HG03457 (cell line): ENCODE measurements around the gene HSD17B10.
"Not testable (repeated sequence)": the region's sequence is repeated elsewhere in the genome, so short reads cannot be mapped to it uniquely, and the experiment has no call there.

Experiments
- ATAC-seq: cut with Tn5 transposase; IDR thresholded peaks from one replicate; pipeline ENCODE4 v1.9.1; 2021; ENCODE audit warnings: moderate number of reproducible peaks; ENCODE audit not compliant: unreplicated experiment

Gene HSD17B10

GRCh38 chrX:53433651-53434639, at the start of gene HSD17B10:
Gene HSD17B10 (minus strand): TSS chrX:53434370. CDS start chrX:53434345, 25 bp downstream.
- ATAC-seq = peak; percentile 96

DNA sequence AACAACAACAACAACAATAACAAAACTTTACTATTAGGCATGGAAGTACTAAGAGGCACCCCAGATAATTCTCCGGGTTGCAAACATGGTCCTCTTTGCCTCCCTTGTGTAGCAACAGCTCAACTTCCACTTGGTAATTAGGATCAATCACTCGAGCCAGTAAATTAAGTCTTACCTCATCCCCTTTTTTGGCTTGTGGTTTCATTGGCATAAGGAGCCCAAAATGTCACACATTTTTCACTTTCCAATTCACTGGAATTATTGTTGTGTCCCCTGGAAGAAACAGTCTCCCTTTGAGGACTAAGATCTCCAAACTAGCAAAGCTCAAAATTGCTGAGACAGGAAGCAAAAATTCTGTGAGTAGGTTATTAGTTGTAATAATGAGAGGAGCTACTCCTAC, 49.2 kb upstream of the HSD17B10 start:
- no peak for ATAC-seq

- ATAC-seq = no peak
Observed at GRCh38 chrX:53481816-53482465, 47.8 kb upstream of the HSD17B10 start.

GRCh38 chrX:53481093-53481492, 46.9 kb upstream of the HSD17B10 start:
- ATAC-seq = no peak

GRCh38 chrX:53479301-53479700, 45.1 kb upstream of the HSD17B10 start:
- ATAC-seq = no peak

GRCh38 chrX:53476371-53476770, 42.2 kb upstream of the HSD17B10 start:
- no peak for ATAC-seq

DNA sequence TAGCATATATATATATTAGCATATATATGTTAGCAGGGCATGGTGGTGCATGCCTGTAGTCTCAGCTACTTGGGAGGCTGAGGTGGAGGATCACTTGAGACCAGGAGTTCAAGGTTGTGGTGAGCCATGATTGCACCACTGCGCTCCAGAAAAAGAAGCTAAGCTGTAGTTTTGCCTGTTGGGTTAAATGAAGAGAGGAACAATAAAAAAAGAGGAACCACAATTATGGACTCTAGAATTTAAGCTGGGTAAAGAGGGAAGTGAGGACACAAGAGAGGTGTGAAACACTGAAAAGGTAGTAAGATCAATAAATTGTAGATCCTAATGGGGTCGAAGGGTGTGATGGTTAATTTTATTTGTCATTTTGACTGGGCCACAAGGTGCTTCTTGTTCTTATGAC, 40.5 kb upstream of the HSD17B10 start:
- ATAC-seq = no peak

- ATAC-seq = no peak
Observed at GRCh38 chrX:53471346-53471745, 37.2 kb upstream of the HSD17B10 start.

DNA sequence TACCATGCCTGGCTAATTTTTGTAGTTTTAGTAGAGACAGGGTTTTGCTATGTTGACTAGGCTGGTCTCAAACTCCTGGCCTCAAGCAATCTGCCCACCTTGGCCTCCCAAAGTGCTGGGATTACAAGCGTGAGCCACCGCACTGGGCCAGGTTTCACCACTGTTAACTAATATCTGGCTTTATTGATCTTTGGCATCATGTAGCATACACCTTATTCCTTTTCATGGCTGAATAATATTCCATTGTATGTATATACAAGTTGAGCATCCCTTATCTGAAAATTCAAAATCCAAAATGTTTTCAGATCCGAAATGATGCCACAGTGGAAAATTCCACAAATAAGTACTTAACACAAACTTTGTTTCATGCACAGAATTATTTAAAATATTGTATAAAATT, 34.5 kb upstream of the HSD17B10 start:
- ATAC-seq = not testable (repeated sequence)

DNA sequence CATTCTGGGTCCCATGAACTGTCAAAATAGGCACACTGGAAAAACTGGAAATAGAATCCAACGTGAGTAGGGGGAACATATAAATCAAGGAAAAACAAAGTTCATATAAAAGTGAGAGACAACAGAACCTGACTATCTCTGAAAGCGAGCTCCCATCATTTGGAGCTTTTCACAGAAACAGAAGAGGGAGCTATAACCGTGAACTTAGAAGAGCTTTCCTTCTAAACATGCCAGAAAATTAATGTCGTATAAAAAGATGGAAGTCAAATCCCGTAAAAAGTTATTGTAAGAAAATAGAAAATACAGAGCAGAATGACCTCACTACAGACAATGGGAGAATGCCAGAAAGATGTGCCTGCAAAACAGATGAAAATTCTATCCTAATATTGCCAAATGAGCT, 23.9 kb upstream of the HSD17B10 start:
- no peak for ATAC-seq

DNA sequence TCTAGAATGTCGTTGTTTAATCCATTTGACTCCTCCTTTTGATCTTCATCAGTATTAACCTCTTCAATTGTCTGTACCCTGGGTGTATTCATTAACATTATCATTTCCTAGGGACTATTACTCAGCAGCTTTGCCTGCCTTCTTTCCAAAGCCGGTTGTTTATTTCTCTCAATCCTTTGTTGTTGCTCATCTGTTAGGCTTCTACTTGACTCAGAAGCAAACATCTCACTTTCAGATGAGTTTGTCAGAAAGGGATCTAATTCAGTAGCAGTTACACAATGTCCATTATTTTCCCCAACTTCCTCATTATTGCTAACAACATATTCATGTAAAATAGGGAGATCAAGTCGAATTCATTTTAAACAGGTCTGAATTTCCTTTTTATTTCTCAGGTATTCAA, 22.1 kb upstream of the HSD17B10 start:
- no peak for ATAC-seq

DNA sequence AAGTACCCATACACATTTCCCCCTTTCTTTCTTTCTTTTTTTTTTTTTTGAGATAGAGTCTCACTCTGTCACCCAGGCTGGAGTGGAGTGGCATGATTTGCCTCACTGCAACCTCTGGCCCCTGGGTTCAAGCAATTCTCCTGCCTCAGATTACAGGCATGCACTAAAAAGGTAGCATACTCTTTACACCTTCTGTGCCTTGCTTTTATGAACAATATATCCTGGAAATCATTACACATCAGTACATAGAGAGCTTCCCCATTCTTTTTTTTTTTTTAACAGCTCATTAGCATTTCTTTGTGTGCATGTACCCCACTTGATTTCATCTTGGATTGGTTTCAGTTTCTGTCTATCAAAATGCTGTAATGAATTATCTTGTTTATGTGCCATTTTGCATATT, 18.6 kb upstream of the HSD17B10 start:
- ATAC-seq = no peak

- no peak for ATAC-seq
Observed at GRCh38 chrX:53449632-53450031, 15.5 kb upstream of the HSD17B10 start.

- no peak for ATAC-seq
Observed at GRCh38 chrX:53447441-53447840, 13.3 kb upstream of the HSD17B10 start.

- ATAC-seq = no peak
Observed at GRCh38 chrX:53445977-53446376, 11.8 kb upstream of the HSD17B10 start.

DNA sequence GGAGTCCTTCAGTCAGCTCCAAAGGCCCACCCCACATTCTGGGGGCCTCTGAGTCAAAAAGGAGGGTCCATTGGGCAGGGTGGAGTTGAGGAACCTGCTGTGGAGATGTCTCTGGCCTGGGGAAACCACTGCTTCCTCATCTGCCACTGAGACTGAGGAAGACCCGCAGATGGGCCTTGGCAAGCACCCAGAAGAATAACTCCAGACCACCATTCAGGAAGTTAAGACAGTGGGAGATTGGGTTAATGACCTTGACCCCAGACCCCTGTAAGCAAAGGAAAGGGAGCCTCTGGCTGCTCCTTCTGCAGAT, 8.1 kb upstream of the HSD17B10 start:
- ATAC-seq = no peak

DNA sequence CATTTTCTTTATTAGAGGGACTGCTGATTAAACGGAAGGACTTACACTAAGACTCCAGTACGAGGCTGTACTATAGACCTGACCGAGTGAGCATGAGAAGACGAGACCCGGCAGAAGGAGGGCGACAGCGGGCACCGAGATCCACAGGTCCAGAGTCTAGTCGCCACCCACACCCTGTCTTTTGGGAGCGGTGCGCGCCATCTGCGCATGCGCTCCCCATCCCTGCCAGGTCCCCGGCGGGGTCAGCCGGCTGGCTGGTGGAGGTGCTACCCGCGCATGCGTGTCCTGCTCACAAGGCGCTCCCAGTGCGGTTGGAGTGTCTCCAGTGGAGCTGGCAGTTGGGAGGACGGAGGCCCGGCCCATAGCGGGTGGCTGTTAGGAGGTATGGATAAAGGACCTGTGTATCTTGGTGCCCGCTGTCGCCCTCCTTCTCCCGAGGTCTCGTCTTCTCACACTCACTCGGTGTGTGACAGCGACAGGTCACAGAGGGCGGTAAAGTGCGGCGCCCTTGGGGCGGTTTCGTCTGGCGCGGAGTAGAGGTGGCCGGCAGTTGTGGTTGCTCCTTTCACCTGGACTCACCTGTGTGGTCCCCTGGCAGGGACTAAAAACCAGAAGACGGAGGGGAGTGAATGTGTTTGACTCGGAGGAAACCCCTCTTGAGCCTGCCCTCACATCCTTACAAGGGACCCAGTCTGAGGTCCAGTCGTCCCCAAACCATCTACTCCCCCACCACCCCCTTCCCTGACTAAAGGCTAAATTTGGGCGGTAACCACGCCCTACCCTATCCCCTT, 7.6 kb upstream of the HSD17B10 start:
- ATAC-seq = no peak

- ATAC-seq = no peak
Observed at GRCh38 chrX:53440621-53441517, 6.7 kb upstream of the HSD17B10 start.

DNA sequence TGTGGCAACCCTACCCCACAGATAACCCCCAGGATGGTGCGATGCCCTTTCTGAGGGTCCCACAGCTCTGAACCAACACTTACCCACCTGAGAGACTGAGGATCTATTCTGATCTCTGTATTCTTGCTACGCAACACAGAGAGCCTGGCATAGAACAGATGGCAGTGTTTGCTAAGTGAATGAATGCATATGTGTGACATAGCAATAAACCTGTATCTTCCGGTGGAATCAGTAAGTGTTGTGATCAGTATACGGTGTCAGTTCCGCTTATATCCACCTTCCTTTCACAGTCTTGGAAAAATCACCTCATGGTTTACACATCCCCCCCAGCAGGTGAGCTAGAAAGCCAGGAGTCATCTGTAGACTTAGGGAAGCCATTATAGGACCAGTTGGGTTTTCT, 5.9 kb upstream of the HSD17B10 start:
- ATAC-seq = no peak

DNA sequence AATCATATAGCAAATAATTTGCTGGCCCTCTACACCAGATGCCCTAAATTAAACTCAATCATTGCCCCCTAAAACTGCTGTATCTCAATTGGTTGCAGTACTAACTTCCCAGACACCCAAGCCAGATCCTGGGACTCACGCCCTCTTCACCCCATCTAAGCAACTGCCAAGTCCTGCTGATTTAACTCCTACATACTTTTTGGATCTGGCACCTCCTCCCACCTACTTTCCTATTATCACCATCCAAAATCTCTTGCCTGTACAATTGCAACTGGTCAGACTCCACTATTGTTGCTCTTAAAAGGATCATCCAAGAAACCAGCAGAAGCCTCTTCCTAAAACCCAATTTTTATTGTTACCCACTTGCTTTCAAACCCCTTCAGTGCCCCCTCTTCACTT, 4.7 kb upstream of the HSD17B10 start:
- ATAC-seq = no peak
